ENCODE measurements around the gene TRAPPC4. TPM values are rescaled to one million over a fixed set of nuclear protein-coding genes. Genes with fewer than 3 reads are reported as not detected.
A peak's percentile ranks its signal among the peaks of the same experiment; 100 is the strongest.

TRAPPC4 gene
- total and polyA plus RNA-seq, 5 donors from 2014 or later, result 82.9 to 179 (median 140) TPM

GRCh38 chr11:119025541-119025940 lies 7.0 kb downstream of the TRAPPC4 start:
- H3K27ac Mint-ChIP-seq, result peak overlapping the region in 2 of 3 donors; percentile 49 to 78
- peaks cover 14 to 59% (median 29%) of the 10 kb centered on the region in 4 donors for H3K4me1 Mint-ChIP-seq
- H3K4me3 Mint-ChIP-seq, result peak overlapping the region in 2 of 4 donors; percentile 53 to 59
- Histone ChIP-seq H3K4me1 (ENCODE audit: control insufficient read depth, insufficient read depth, low read length, poor library complexity, severe bottlenecking) (peaks cover 26% of the 10 kb centered on the region), H3K36me3 (ENCODE audit: control insufficient read depth, insufficient read depth, low read length) (peaks cover 47% of the 10 kb centered on the region), H3K27me3 (ENCODE audit: control insufficient read depth, insufficient read depth, low read length) (no peaks in the 10 kb centered on the region), H3K4me3 (ENCODE audit: low read depth, low read length) (no peak overlapping the region), H3K9me3 (ENCODE audit: control insufficient read depth in 2 of 2, low read length in 2 of 2) (no peaks in the 10 kb centered on the region), H3K27ac (ENCODE audit: insufficient read depth, low read length, poor library complexity, severe bottlenecking) (no peak overlapping the region)
- DNase-seq (no peak), ATAC-seq (ENCODE audit: low read depth in 2 of 2) (no peak)
- no peaks in the 10 kb centered on the region for H3K27me3 Mint-ChIP-seq
- H3K36me3 Mint-ChIP-seq, result peaks cover 32% of the 10 kb centered on the region
- no peaks in the 10 kb centered on the region for H3K9me3 Mint-ChIP-seq

- Mint-ChIP-seq H3K36me3 (peaks cover 32% of the 10 kb centered on the region), H3K9me3 (no peaks in the 10 kb centered on the region), H3K27me3 (no peaks in the 10 kb centered on the region), H3K4me3 (peak overlapping the region in 1 of 4 donors; percentile 98), H3K4me1 (peaks cover 14 to 60% (median 29%) of the 10 kb centered on the region in 4 donors), H3K27ac (peak overlapping the region in 2 of 3 donors; percentile 49 to 59)
- H3K36me3 ChIP-seq (ENCODE audit: control insufficient read depth, insufficient read depth, low read length), result peaks cover 45% of the 10 kb centered on the region
- H3K27me3 ChIP-seq (ENCODE audit: control insufficient read depth, insufficient read depth, low read length), result no peaks in the 10 kb centered on the region
- no peak for DNase-seq
- H3K27ac ChIP-seq (ENCODE audit: insufficient read depth, low read length, poor library complexity, severe bottlenecking), result no peak overlapping the region
- no peak for ATAC-seq (ENCODE audit: low read depth in 2 of 2)
- H3K9me3 ChIP-seq (ENCODE audit: control insufficient read depth in 2 of 2, low read length in 2 of 2), result no peaks in the 10 kb centered on the region
- H3K4me3 ChIP-seq (ENCODE audit: low read depth, low read length), result no peak overlapping the region
- H3K4me1 ChIP-seq (ENCODE audit: control insufficient read depth, insufficient read depth, low read length, poor library complexity, severe bottlenecking), result peaks cover 23% of the 10 kb centered on the region
Observed at GRCh38 chr11:119025978-119026766, 7.6 kb downstream of the TRAPPC4 start.

GRCh38 chr11:119026970-119027369 lies 8.4 kb downstream of the TRAPPC4 start:
- Mint-ChIP-seq H3K27me3 (no peaks in the 10 kb centered on the region), H3K4me1 (peaks cover 9 to 52% (median 24%) of the 10 kb centered on the region in 4 donors), H3K36me3 (peaks cover 27% of the 10 kb centered on the region), H3K9me3 (no peaks in the 10 kb centered on the region), H3K27ac (peak overlapping the region in 2 of 3 donors; percentile 51 to 76), H3K4me3 (peak overlapping the region in 1 of 4 donors; percentile 98)
- Histone ChIP-seq H3K27me3 (ENCODE audit: control insufficient read depth, insufficient read depth, low read length) (no peaks in the 10 kb centered on the region), H3K36me3 (ENCODE audit: control insufficient read depth, insufficient read depth, low read length) (peaks cover 37% of the 10 kb centered on the region), H3K27ac (ENCODE audit: insufficient read depth, low read length, poor library complexity, severe bottlenecking) (no peak overlapping the region), H3K4me1 (ENCODE audit: control insufficient read depth, insufficient read depth, low read length, poor library complexity, severe bottlenecking) (peaks cover 17% of the 10 kb centered on the region), H3K9me3 (ENCODE audit: control insufficient read depth in 2 of 2, low read length in 2 of 2) (no peaks in the 10 kb centered on the region), H3K4me3 (ENCODE audit: low read depth, low read length) (no peak overlapping the region)
- DNase-seq (no peak), ATAC-seq (ENCODE audit: low read depth in 2 of 2) (no peak)

GRCh38 chr11:119027561-119028345 lies 9.2 kb downstream of the TRAPPC4 start:
- Mint-ChIP-seq H3K36me3 (peaks cover 27% of the 10 kb centered on the region), H3K9me3 (no peaks in the 10 kb centered on the region), H3K4me3 (peak overlapping the region in 2 of 4 donors; percentile 48 to 98), H3K4me1 (peaks cover 9 to 46% (median 24%) of the 10 kb centered on the region in 4 donors), H3K27ac (peak overlapping the region; percentile 26 to 76 (median 51)), H3K27me3 (no peaks in the 10 kb centered on the region)
- no peak for ATAC-seq (ENCODE audit: low read depth in 2 of 2)
- H3K36me3 ChIP-seq (ENCODE audit: control insufficient read depth, insufficient read depth, low read length), result peaks cover 31% of the 10 kb centered on the region
- DNase-seq, result no peak
- no peaks in the 10 kb centered on the region for H3K9me3 ChIP-seq (ENCODE audit: control insufficient read depth in 2 of 2, low read length in 2 of 2)
- no peak overlapping the region for H3K4me3 ChIP-seq (ENCODE audit: low read depth, low read length)
- H3K4me1 ChIP-seq (ENCODE audit: control insufficient read depth, insufficient read depth, low read length, poor library complexity, severe bottlenecking), result peaks cover 17% of the 10 kb centered on the region
- H3K27ac ChIP-seq (ENCODE audit: insufficient read depth, low read length, poor library complexity, severe bottlenecking), result no peak overlapping the region
- no peaks in the 10 kb centered on the region for H3K27me3 ChIP-seq (ENCODE audit: control insufficient read depth, insufficient read depth, low read length)

GRCh38 chr11:119028346-119029068 lies 9.9 kb downstream of the TRAPPC4 start:
- Histone ChIP-seq H3K27ac (ENCODE audit: insufficient read depth, low read length, poor library complexity, severe bottlenecking) (no peak overlapping the region), H3K27me3 (ENCODE audit: control insufficient read depth, insufficient read depth, low read length) (no peaks in the 10 kb centered on the region), H3K4me1 (ENCODE audit: control insufficient read depth, insufficient read depth, low read length, poor library complexity, severe bottlenecking) (peaks cover 17% of the 10 kb centered on the region), H3K9me3 (ENCODE audit: control insufficient read depth in 2 of 2, low read length in 2 of 2) (no peaks in the 10 kb centered on the region), H3K4me3 (ENCODE audit: low read depth, low read length) (no peak overlapping the region), H3K36me3 (ENCODE audit: control insufficient read depth, insufficient read depth, low read length) (peaks cover 24% of the 10 kb centered on the region)
- H3K9me3 Mint-ChIP-seq, result no peaks in the 10 kb centered on the region
- peak overlapping the region; percentile 14 to 90 (median 82) for H3K27ac Mint-ChIP-seq
- no peaks in the 10 kb centered on the region for H3K27me3 Mint-ChIP-seq
- ATAC-seq (ENCODE audit: low read depth in 2 of 2), result no peak
- no peak for DNase-seq
- H3K4me1 Mint-ChIP-seq, result peaks cover 6 to 40% (median 19%) of the 10 kb centered on the region in 4 donors
- peaks cover 22% of the 10 kb centered on the region for H3K36me3 Mint-ChIP-seq
- H3K4me3 Mint-ChIP-seq, result peak overlapping the region; percentile 4 to 98 (median 87)

- Mint-ChIP-seq H3K27ac (peak overlapping the region; percentile 82 to 90 (median 84)), H3K9me3 (no peaks in the 10 kb centered on the region), H3K27me3 (no peaks in the 10 kb centered on the region), H3K4me1 (peaks cover 1 to 36% (median 15%) of the 10 kb centered on the region in 4 donors), H3K4me3 (peak overlapping the region; percentile 4 to 98 (median 87)), H3K36me3 (peaks cover 18% of the 10 kb centered on the region)
- Histone ChIP-seq H3K4me3 (ENCODE audit: low read depth, low read length) (no peak overlapping the region), H3K27me3 (ENCODE audit: control insufficient read depth, insufficient read depth, low read length) (no peaks in the 10 kb centered on the region), H3K9me3 (ENCODE audit: control insufficient read depth in 2 of 2, low read length in 2 of 2) (no peaks in the 10 kb centered on the region), H3K4me1 (ENCODE audit: control insufficient read depth, insufficient read depth, low read length, poor library complexity, severe bottlenecking) (peaks cover 17% of the 10 kb centered on the region), H3K36me3 (ENCODE audit: control insufficient read depth, insufficient read depth, low read length) (peaks cover 19% of the 10 kb centered on the region), H3K27ac (ENCODE audit: insufficient read depth, low read length, poor library complexity, severe bottlenecking) (no peak overlapping the region)
- DNase-seq (no peak), ATAC-seq (ENCODE audit: low read depth in 2 of 2) (no peak)
Observed at GRCh38 chr11:119029069-119029339, 10.4 kb downstream of the TRAPPC4 start.

- Histone ChIP-seq H3K36me3 (ENCODE audit: control insufficient read depth, insufficient read depth, low read length) (peaks cover 15% of the 10 kb centered on the region), H3K4me3 (ENCODE audit: low read depth, low read length) (peak overlapping the region; percentile 60), H3K27me3 (ENCODE audit: control insufficient read depth, insufficient read depth, low read length) (no peaks in the 10 kb centered on the region), H3K4me1 (ENCODE audit: control insufficient read depth, insufficient read depth, low read length, poor library complexity, severe bottlenecking) (peaks cover 17% of the 10 kb centered on the region), H3K9me3 (ENCODE audit: control insufficient read depth in 2 of 2, low read length in 2 of 2) (no peaks in the 10 kb centered on the region), H3K27ac (ENCODE audit: insufficient read depth, low read length, poor library complexity, severe bottlenecking) (peak overlapping the region; percentile 88)
- H3K27ac Mint-ChIP-seq, result peak overlapping the region; percentile 82 to 90 (median 84)
- H3K27me3 Mint-ChIP-seq, result no peaks in the 10 kb centered on the region
- peak overlapping the region; percentile 82 to 98 (median 94) for H3K4me3 Mint-ChIP-seq
- ATAC-seq (ENCODE audit: low read depth in 2 of 2) (no peak), DNase-seq (peak in 2 of 3 donors; percentile 19 to 48)
- peaks cover 0 to 31% (median 14%) of the 10 kb centered on the region in 4 donors for H3K4me1 Mint-ChIP-seq
- H3K36me3 Mint-ChIP-seq, result peaks cover 13% of the 10 kb centered on the region
- H3K9me3 Mint-ChIP-seq, result no peaks in the 10 kb centered on the region
Observed at GRCh38 chr11:119029340-119030028, 10.9 kb downstream of the TRAPPC4 start.

Data from CD4-positive, CD25-positive, alpha-beta regulatory T cell (primary cell).